ENCODE results near the gene BLVRB.
"Not testable (repeated sequence)": the region's sequence is repeated elsewhere in the genome, so short reads cannot be mapped to it uniquely, and the experiment has no call there.

The BLVRB gene

DNA sequence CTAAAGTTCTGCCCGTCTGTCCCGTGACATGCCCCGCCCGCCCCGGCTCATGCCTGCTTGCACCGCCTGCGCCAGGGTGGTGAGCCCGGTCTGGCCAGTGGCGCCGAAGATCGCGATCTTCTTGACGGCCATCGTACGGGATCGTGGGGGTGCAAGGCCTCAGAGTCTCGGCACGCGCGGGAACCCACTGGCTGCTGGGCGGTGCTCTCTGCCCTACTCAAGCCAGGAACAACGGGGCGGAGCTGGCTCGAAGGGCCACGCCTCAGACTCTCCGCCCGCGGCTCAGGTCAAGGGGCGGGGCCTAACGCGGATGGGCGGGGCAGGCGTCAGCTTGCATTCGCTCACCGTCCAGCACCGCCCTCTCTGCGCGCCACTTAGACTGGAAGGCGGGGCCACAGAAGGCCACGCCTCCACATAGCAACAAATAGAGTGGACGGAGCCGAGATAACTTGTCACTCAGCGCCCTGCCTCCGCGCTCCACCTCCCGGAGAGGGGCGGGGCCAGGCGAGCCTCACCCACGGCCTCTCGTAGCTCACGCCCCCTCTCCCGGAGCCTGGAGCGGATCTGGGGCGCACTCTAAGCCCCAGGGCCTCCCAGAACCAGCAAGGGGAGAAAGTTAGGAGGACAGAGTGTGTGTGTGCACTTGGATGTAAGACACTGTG is at the start of gene BLVRB:
Gene BLVRB, minus strand, starts transcription at position 189 of the 662 bp plus-strand sequence. Its CDS starts 57 bp downstream, at position 132.
- peak; percentile 99 for DNase-seq (ENCODE audit: low spot score)

DNA sequence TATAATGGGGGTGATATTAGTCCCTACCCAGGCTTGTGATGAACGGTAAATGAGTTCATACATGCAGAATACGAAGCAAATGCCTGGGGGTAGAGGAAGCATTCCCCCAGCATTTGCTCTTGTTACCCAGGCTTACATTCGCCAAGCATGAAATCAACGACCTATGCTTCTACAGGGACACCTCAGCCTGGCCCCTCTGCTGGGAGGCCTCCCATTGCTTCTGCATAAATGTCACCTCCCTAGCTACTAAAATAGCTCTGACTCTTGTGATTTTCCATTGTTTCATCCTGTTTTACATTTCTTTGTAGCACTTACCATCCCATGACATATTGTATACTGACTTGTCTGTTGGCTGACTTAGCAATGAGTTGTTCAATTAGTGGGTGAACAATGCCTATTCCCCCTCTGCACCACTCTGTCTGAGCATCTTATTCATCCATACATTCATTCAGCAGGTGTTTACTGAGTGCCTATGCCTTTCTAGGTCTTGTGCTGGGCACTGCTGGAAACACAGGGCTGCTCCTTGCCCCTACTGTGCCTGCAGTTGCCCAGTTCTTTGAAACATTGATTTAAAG is 48.3 kb upstream of the BLVRB start:
- no peak for DNase-seq (ENCODE audit: low spot score)

DNA sequence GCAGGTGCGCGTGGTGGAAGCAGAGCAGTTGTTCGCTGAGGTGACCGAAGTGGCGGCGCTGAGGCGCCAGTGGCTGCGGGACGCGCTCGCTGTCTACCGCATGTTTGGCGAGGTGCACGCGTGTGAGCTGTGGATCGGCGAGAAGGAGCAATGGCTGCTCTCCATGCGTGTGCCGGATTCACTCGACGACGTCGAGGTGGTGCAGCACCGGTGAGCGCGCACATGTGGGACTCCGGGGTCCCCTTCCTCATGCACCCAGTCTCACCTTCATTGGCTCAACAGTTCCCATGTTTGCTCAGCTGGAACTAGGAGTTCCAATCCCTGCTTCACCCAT is 47.8 kb upstream of the BLVRB start:
- no peak for DNase-seq (ENCODE audit: low spot score)

DNA sequence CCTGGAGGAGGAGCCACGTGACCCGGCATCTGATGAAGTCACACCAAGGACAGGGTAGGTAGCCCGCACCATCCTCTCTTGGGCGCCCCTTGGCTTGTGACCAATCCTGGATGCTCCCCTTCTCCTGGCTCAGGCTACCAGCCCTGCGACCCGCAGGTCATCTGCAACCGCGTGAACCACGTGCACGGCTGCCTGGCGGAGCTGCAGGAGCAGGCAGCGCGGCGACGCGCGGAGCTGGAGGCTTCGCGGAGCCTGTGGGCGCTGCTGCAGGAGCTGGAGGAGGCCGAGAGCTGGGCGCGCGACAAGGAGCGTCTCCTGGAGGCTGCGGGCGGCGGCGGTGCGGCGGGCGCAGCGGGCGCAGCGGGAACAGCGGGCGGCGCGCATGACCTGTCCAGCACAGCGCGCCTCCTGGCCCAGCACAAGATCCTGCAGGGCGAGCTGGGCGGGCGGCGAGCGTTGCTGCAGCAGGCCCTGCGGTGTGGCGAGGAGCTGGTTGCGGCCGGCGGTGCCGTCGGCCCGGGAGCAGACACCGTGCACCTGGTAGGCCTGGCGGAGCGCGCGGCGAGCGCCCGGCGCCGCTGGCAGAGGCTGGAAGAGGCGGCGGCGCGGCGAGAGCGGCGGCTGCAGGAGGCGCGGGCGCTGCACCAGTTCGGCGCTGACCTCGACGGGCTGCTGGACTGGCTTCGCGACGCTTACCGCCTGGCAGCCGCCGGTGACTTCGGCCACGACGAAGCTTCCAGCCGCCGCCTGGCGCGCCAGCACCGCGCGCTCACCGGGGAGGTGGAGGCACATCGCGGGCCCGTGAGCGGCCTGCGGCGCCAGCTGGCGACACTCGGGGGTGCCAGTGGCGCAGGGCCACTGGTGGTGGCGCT is 47.2 kb upstream of the BLVRB start:
- DNase-seq (ENCODE audit: low spot score): no peak

DNA sequence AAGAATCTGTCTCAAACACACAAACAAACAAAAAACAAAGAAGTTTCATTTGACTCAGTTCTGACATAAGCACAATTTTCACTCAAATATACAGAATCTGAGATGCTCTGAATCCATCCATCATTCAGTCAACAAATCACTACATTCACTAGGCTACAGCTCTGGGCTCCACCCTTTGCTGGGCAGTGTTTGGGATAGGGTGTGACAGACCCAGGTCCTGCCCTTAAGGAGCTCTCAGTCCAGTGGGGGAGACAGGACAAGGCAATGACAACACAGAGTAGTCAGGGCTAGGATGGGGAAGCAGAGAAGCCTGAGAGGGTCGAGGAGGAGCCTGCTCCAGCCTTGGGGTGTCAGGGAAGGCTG is 46.5 kb upstream of the BLVRB start:
- no peak for DNase-seq (ENCODE audit: low spot score)

DNA sequence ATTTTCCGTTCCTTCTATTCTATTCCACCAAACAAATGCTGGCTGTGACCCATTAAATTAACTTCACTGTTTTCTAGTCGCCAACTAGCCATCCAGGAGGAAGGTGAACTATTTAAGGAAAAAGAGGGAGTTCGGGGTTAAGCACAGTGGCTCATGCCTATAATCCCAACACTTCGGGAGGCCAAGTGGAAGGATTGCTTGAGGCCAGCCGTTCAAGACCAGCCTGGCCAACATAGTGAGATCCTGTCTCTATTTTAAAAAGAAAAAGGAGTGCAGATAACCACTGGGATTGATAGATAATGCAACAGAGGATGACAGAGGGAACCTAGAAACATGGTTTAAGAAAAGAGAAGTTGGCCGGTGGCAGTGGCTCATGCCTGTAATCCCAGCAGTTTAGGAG is 45.9 kb upstream of the BLVRB start:
- no peak for DNase-seq (ENCODE audit: low spot score)

DNA sequence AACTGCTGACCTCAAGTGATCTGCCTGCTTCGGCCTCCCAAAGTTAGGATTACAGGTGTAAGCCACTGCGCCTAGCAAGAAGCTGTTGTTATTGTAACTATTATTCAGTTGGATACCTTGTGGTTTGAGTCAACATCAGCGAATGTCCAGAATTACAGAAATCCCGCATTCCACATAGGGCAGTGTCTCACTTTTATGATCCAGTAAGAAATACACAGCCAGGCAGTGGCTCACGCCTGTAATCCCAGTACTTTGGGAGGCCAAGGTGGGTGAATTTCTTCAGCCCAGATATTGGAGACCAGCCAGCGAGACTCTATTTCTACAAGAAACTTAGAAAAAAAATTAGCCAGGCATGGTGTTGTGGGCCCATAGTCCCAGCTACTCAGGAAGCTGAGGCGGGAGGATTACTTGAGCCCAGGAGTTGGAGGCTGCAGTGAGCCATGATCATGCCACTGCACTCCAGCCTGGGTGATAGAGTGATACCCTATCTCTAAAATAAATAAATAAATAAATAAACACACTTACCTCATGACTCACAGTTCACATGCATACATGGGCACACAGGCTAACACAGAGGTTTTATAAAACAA is 45.1 kb upstream of the BLVRB start:
- no peak for DNase-seq (ENCODE audit: low spot score)

DNA sequence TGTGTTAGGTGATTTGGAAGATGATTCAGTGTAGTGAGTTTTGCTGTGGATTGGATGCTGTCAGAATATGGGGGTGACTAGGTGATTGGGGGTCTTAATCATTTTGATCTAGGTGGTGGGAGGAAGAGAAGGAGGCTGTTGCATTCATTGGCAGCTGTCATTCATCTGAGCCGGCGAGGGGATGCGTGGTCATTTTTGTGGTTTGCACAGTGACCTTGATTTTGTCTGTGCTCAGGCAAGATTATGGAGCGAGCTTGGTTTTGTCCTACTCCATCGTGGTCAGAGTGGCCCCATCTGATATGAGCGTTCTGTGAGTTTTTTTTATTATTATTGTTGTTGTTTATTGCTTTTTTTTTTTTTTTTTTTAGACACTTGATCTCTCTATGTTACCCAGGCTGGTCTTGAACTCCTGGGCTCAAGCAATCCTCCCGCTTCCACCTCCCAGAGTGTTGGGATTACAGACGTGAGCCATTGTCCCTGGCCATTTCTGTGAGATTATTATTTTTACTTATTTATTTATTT is 43.3 kb upstream of the BLVRB start:
- DNase-seq (ENCODE audit: low spot score): no peak

DNA sequence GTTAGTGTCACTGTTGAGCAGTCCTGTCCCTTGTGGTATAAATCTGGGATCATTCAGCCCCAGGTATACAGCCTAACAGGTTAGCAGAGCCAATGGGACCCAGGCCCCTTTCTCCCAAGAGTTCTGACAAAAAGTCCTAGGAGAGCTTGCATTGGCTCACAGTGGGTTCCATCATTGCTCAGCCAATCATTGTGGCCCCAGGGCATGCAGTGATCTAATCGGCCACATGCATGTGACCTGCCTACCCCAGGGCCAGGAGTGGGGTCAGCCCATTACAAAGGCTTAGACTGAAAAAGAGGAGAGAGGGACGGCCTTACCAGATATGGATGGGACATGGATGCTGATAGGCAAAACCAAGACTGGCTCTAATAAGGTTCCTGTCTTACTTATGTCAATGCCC is 42.3 kb upstream of the BLVRB start:
- no peak for DNase-seq (ENCODE audit: low spot score)

DNA sequence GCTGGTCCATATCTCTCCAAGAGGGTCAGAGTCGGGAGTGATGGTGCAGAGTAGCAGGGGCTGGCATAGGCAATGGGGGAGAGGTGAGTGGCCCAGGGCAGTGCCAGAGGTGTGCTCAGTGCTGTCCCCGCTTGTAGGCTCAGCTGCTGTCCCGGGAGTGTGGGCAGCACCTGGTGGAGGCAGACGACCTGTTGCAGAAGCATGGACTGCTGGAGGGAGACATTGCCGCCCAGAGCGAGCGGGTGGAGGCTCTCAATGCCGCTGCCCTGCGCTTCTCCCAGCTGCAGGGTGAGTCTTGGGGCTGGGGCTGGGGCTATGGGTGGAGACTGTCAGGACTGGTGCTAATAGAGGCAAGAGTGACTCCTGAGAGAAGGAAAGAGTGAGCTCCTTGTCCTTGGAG is 40.6 kb upstream of the BLVRB start:
- no peak for DNase-seq (ENCODE audit: low spot score)

DNA sequence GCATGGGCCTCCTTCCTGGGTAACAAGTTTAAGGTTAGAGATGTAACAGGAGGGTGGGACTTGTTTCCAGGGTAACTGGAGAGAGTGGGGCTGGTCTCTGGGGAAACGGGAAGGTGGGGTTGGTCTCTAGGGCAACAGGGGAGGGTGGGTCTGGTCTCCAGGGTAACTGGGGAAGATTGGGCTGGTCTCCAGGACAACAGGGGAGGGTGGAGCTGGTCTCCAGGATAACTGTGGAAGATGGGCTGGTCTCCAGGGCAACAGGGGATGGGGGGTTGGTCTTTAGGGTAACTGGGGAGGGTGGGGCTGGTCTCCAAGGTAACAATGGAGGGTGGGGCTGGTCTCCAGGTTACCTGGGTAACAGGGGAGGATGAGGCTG is 37.8 kb upstream of the BLVRB start:
- DNase-seq (ENCODE audit: low spot score): no peak

DNA sequence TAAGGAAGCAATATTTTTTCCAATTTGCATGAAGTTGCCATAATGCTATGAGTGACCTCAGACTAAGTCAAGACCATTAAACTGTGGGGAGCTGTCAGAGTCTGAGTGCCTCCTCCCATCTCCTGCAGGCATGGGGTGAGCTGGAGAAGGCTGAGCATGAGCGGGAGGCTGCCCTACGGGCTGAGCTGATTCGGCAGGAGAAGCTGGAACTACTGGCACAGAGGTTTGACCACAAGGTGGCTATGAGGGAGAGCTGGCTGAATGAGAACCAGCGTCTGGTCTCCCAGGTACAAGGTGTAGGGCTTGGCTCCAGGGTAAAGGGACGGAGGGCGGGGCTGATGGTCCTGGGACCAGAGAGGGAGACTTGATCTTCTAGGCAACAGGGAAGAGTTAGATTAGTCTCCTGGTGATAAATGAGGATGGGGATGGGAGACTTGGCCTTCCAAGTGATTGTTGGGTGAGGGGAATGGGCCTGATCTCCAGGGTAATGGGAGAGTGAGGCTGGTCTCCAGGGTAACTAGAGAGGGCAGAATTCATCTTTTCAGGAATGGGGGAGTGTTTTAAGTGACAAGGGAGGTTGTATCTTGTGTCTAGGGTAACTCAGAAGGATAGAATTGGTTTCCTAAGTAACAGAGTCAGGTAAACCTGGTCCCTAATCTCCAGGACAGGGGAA is 37.2 kb upstream of the BLVRB start:
- no peak for DNase-seq (ENCODE audit: low spot score)

DNA sequence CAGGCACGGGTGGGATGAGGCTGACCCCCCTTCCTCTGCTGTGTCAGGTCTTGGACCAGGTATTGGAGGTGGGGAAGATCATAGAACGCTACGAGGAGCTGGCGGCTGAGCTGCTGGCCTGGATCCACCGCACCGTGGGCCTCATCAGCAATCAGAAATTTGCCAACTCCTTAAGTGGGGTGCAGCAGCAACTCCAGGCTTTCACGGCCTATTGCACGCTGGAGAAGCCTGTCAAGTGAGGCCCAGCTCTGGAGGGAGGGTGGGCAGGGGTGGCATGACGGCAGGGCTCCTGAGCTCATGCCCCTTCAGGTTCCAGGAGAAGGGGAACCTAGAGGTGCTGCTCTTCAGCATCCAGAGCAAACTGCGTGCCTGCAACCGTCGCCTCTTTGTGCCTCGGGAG is 36.5 kb upstream of the BLVRB start:
- DNase-seq (ENCODE audit: low spot score): no peak

DNA sequence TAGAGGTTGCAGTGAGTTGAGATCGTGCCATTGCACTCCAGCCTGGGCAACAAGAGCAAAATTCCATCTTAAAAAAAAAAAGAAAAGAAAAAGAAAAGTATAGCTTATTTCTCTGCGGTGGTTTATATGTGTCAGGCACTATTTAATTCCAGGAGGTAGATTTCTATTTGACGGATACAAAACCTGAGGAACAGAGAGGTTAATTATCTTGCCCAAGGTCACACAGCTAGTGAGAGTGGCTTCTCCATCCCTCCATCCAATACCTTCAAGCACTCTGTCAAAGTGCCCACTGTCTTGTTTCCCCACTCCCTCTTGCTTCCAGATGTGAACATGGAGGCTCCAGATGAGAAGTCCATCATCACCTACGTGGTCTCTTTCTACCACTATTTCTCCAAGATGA is 36.1 kb upstream of the BLVRB start:
- no peak for DNase-seq (ENCODE audit: low spot score)

DNA sequence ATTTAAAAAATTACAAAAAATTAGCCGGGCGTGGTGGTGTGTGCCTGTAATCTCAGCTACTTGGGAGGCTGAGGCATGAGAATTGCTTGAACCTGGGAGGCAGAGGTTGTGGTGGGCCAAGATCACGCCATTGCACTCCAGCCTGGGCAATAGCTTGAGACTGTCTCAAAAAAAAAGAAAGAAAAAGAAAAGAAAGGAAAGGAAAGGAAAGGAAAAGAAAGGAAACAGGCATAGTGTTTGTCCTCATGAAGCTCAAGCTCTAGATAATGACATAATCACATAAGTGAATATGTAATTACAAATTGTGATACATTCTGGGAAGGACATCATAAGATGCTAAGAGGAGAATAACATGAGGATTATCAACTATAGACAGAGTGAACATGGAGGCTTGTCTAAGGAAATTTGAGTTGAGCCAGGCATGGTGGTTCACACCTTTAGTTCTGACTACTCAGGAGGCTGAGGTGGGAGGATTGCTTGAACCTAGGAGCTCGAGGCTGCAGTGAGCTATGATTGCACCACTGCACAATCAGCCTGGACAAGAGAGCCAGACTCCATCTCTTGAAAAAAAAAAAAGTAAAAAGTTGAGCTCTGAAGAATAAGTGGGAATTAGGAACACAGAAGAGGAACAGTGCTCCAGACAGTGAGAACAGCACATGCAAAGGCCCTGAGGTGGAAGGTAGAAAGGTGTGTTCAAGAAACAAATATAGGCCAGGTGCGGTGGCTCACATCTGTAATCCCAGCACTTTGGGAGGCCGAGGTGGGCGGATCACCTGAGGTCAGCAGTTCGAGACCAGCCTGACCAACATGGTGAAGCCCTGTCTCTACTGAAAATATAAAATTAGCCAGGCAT is 35.4 kb upstream of the BLVRB start:
- not testable (repeated sequence) for DNase-seq (ENCODE audit: low spot score)

DNA sequence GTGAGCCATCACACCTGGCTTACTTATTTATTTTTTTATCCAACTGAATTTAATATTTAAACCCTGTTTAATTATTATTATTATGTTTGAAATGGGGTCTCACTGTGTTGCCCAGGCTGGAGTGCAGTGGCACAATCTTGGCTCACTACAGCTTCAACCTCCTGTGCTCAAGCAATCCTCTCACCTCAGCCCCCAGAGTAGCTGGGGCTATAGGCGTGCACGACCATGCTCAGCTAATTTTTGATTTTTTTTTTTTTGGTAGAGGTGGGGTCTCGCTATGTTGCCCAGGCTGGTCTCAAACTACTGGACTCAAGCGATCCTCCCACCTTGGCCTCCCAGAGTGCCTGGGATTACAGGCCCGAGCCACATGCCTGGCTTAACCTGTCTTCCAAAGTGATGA is 33.8 kb upstream of the BLVRB start:
- no peak for DNase-seq (ENCODE audit: low spot score)

DNA sequence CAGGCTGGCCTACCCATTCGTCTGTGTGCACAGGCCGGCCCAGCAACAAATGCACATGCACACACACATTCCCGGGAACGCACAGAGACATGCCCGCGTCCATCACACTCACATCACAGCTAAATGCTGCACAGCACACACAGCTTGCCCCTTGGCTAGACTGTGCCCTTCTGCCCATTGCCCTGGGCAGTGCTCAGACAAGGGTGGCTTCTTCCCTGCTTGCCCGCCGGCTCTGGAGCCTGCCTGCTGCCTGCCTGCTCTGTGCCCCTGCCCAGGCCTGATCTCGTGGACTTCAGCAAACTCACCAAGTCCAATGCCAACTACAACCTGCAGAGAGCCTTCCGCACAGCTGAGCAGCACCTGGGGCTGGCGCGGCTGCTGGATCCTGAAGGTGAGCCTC is 31.7 kb upstream of the BLVRB start:
- no peak for DNase-seq (ENCODE audit: low spot score)

DNA sequence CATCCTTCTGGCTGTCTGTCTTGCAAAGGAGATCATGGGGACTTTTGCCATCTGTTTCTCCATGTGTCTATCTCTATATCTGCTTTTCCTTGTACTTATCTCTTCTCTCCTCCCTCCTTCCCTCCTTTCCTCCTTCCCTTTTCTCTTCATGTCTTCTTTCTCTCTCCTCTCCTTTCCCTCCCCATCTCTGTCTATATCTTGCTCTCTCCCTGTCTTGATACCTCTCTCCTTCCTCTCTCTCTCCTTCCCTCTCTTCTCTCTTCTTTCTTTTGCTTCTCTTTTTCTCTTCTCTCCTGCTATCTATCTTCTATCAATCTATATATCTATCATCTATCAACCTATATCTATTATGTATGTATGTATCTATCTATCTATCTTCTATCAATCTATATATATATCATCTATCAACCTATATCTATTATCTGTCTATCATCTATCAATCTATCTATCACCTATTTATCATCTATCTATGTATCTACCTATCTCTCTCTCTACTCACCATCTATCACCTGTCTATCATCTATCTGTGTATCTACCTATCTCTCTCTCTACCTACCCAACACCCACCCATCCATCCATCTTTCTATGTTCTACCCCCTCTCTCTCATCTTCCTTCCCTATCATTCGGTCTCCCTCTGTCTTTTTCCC is 28.8 kb upstream of the BLVRB start:
- DNase-seq (ENCODE audit: low spot score): no peak

DNA sequence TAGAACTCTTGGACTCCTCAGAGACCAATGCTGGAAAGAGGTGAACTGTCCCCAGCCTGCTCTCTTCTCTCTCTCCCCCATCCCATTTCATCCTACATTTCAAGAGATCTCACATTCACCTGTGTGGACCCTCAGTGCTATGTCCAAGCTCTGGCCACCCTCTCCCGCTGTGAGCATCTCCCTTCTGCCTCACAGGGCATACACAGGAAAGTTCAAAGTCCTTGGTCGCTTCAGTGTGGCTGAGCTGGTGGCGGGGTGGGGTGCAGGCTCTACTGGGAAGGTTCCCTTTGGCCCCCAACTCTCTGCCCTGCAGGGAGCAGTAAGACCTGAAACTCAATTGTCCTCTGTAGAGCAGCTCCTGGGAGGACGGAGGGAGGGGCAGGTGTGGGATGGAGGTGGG is 28.2 kb upstream of the BLVRB start:
- no peak for DNase-seq (ENCODE audit: low spot score)

DNA sequence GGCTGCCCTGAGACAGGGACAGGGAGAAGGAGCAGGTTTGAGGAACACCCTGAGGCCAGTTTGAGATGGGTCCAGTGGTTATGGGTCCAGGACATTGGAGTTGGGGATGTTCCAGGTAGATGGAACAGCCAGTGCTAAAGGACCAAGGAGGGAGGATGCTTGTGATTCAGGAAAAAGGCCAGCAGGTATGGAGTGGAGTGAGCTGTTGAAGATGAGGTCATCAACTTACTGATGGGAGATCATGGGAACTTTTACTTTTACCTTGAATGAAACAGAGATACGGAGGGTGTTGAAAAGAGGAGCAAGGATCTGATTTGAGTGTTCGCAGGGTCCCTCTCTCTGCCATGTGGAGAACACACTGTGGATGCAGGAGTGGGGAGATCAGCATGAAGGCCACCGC is 26.7 kb upstream of the BLVRB start:
- DNase-seq (ENCODE audit: low spot score): no peak

DNA sequence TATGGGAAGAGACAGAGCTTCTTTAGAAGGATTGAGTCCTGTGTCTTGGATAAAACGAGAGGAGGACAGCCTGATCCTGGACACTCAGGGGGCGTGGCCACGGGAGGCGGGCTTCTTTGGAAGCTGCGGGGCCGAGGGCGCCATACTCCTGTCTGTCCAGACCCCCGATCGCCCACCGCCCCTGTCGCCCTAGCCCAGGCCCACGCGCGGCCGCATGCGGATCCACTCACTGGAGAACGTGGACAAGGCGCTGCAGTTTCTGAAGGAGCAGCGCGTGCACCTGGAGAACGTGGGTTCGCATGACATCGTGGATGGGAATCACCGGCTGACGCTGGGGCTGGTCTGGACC is 24.3 kb upstream of the BLVRB start:
- no peak for DNase-seq (ENCODE audit: low spot score)

Measured in activated CD4-positive, alpha-beta T cell treated with anti-CD3 and anti-CD28 coated beads, Interleukin-2, Interleukin-4, amounts not matched to agents 100 ng/mL and 50 ng/mL, durations not matched to agents 16 hours and 8 hours (primary cell).